Measurements from ENCODE around the gene KLLN.
"Not testable (repeated sequence)": the region's sequence is repeated elsewhere in the genome, so short reads cannot be mapped to it uniquely, and the experiment has no call there.

The KLLN gene

DNA sequence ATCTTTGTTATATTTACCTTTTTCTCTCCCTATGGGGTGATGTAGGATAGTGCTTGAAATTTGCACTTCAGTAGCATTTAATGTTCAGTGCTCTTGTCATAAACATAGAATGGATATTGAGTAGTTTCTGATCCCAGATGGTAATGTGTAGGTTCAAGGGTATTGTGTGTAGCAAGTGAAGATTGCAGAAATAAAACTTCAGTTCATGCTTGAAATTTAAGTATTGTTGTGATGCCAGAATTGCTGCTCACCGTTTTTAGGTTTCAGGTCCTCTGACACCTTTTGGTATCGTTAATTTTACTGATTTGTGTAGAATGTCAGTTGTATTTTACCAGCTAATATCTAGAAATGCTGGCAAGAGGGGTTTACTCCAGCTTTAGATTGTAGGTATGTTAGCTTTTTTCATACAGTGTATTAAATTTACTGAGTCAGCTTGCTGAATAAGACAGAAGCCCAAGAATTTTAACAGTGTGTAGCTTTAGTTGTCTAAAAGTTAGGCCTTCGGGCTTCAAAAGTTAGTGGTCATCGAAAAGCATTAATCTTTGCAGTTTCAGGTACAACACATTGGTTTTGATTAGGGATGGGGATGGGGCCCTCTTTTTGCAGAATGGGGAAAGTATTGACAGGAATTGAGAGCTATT, 2.0 kb upstream of the KLLN start:
- DNase-seq, result no peak

DNA sequence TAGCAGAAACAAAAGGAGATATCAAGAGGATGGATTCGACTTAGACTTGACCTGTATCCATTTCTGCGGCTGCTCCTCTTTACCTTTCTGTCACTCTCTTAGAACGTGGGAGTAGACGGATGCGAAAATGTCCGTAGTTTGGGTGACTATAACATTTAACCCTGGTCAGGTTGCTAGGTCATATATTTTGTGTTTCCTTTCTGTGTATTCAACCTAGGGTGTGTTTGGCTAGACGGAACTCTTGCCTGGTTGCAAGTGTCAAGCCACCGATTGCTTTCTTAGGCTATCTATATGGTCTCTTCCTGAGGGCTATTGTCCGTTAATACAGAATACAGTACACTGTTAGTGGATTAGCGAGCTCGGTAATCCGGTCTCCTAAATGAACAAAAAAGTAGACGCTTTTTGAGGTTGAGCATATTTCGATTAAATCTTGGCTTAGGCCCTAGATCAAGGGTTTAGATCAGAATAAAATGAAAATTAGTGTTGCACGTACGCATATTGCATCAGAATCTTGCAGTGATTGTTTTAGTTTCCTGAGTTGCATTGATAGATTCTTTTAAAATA, 1.2 kb upstream of the KLLN start:
- peak; percentile 51 for DNase-seq

DNA sequence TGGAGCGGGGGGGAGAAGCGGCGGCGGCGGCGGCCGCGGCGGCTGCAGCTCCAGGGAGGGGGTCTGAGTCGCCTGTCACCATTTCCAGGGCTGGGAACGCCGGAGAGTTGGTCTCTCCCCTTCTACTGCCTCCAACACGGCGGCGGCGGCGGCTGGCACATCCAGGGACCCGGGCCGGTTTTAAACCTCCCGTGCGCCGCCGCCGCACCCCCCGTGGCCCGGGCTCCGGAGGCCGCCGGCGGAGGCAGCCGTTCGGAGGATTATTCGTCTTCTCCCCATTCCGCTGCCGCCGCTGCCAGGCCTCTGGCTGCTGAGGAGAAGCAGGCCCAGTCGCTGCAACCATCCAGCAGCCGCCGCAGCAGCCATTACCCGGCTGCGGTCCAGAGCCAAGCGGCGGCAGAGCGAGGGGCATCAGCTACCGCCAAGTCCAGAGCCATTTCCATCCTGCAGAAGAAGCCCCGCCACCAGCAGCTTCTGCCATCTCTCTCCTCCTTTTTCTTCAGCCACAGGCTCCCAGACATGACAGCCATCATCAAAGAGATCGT, 690 bp upstream of the KLLN start:
- DNase-seq, result peak; percentile 51

DNA sequence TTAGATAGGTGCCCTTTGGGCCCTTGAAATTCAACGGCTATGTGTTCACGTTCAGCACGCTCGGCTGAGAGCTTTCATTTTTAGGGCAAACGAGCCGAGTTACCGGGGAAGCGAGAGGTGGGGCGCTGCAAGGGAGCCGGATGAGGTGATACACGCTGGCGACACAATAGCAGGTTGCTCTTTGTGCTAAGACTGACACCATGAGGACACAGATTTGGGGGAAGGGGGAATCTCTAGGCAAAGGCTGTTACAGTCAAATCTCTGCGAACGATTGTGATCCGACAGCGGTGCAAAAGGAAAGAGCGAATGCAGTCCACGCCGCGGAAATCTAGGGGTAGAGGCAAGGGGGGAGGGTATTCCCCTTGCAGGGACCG, 667 bp downstream of the KLLN start:
- peak; percentile 60 for DNase-seq

DNA sequence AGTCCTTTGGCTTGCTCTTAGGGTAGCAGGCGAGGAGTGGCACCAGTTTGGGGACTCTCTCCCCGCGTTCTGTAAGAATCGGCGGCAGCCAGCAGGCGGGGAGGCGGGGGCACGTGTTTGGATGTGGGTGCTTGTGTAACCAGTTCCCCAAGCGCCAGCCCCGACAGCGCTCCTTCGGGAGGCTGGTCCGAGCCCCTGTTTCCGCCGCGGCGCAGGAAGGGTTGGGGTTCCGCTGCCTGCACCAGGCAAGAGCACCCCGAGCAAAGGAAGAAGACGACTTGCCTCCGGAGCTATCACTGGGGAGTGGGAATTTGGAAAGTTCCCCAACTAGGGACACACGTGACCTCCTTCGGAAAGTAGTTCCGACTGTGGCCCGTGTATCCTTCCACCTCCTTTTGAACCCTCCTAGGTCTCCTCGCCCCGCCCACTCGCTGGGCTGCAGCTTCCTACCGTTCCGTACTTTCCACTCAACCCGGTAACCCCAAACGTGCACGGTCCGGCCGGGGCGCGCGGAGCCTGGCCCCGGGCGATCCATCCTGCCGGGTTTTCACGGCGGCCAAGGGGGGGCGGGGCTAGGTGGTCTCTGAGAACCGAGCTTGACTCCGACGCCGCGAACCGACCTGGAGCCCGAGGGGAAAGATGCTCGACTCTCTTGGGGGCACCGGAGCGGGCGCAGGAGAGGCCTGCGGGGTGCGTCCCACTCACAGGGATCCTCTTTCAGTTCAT, 1.2 kb downstream of the KLLN start:
- DNase-seq, result peak; percentile 97

DNA sequence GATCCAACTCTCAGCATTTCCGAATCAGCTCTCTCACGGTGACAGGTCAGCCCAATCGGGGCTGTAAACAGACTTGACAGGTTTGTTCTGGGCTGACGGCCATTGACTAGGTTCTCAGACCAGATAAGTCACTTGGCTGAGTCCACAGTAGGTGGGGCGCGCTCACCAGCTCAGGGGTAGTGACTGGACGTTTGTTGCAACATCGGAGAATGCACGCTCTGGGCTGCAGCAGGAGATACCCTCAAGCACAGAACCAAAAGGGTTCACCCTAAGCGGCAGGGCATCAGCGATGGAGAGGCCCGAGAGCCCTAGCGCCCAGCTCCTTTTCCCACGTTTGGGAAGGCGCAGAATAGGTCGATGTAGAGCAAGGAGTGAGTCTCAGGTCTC, 1.8 kb downstream of the KLLN start:
- peak; percentile 19 for DNase-seq

DNA sequence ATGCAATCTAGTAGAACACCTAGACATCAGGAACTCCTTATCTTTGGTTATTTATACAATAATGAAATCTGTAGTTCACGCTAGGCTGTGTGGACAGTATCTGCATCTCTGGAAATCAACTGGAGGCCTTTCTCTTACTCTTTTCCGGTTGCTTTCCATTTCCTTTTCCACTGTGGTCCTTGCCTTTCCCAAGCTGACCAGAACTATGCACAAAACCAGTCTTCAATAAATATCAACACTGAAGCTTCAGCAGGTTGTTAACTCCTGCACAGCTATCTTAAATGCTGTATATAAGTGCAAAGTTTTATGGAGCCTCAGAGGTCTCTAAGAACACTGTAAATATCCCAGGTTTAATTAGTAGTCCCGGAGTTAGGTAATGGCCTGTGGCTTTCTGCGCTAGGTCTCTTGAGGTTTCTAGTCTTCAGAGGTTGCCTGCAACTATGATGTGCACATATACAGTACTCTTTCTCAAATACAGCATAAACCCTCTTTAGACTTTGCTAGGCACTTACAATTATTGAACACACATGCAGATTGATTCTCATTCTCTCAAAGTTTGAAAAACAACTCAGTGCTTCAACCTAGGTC, 2.4 kb downstream of the KLLN start:
- no peak for DNase-seq

DNA sequence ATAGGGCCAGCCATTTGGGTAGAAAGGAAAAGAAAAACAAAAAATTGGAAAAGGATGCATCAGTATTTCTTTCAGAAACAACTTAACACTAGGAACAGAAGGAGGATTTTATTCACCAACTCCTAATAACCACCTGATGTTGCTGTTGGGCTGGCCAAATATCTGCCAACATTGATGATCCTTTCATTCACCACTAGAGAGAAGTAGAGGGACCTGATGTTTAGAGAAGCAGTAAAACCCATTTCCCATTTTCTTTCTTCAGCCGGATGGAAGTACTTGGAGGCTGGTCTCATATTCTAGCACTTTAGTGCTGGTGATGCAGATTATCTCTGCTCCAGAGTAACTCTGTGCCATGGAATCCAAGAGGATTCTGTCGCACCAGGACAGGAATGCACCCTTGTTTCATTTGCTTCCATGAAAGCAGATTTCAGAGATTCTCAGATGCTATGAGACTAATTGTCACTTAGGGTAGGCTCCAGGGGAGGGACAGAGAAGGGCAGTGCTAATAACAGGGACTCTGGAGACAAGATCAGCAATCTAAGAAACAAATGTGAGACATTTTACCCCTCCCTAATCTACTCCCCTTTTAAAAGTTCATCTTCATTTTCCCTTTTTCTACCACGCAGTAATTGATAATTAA, 3.1 kb downstream of the KLLN start:
- DNase-seq, result peak; percentile 75

DNA sequence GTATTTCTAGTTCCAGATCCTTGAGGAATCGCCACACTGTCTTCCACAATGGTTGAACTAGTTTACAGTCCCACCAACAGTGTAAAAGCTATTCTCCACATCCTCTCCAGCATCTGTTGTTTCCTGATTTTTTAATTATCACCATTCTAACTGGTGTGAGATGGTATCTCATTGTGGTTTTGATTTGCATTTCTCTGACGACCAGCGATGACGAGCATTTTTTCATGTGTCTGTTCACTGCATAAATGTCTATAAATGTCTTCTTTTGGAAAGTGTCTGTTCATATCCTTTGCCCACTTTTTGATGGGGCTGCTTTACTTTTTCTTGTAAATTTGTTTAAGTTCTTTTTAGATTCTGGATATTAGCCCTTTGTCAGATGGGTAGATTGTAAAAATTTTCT, 7.7 kb downstream of the KLLN start:
- DNase-seq, result not testable (repeated sequence)

DNA sequence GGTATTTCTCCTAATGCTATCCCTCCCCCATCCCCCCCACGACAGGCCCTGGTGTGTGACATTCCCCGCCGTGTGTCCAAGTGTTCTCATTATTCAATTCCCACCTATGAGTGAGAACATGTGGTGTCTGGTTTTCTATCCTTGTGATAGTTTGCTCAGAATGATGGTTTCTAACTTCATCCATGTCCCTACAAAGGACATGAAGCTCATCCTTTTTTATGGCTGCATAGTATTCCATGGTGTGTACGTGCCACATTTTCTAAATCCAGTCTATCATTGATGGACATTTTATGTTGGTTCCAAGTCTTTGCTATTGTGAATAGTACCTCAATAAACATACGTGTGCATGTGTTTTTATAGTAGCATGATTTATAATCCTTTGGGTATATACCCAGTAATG, 8.1 kb downstream of the KLLN start:
- not testable (repeated sequence) for DNase-seq

DNA sequence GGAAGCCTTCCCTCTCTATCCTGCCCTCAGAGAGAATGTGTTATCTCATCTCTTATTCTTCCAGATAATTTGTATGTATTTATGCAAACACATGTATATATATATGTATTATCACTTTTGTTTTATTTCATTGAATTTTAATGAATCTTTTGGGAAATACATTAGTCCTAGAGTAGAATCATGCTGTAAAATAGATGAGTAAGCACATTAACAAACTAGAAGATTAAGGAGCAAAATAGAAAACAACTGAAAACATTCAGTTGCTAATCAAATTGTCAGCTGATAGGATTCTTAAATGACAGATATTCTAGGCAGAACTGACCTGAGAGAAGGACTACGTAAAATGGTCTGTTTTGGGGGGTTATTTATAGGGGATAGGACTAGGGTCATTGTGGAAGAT, 11.2 kb downstream of the KLLN start:
- DNase-seq, result no peak

DNA sequence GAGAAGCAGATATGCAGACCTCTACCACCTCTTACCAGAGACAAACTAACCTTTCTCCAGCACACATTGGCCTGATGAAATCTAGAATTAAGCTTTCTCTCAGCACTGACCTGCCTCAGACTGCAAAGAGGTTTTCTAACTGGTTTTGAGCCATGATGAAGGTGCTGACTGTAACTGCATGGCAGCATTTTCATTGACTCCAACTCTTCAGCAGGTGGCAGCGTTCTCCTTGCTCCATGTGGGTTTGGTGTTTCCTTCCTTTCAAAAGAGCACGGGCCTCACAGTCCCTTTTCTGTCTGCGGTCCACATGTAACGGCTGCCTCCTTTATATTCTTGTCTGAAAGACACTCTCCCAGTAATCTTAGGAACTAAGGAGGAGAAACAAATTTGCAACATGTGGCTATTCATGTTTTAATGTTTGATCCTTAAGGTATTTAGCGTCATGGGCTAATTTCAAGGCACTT, 12.6 kb downstream of the KLLN start:
- peak; percentile 60 for DNase-seq

DNA sequence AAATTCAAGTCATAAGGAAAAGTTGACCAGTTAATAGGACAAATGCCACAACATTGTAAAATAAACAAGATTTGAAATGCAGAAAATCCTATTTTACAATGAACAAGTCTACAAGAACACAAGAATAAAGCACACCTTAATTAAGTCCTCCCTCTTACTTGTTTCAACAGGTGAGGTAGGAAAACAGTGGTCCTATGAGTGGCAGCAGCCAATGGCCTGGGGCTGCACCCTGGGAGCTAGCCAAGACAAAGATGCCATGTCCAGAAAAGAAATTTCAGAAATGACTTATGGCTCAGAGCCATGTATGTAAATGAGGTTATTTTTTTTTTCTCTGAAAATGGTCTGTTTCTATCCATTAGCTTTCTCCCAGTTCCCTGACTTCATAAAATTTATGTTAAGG, 14.3 kb downstream of the KLLN start:
- DNase-seq, result no peak

DNA sequence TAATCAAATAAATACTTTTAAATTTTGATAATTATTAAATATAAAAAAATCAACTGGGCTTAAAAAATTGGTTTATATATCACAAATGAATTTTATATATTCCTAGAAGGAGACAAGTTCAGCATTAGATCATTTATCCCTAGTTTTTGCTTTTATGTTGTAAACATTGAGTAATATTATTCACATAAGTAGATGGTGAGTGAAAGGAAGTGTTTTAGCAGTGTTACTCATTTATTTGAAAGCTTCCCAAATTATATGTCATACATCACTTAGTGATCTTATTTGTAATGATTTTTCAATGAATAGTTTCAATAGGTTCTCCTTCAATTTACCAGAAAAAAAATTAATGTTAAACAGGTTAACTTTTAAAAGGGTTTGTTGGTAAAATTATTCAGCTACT, 15.8 kb downstream of the KLLN start:
- no peak for DNase-seq

DNA sequence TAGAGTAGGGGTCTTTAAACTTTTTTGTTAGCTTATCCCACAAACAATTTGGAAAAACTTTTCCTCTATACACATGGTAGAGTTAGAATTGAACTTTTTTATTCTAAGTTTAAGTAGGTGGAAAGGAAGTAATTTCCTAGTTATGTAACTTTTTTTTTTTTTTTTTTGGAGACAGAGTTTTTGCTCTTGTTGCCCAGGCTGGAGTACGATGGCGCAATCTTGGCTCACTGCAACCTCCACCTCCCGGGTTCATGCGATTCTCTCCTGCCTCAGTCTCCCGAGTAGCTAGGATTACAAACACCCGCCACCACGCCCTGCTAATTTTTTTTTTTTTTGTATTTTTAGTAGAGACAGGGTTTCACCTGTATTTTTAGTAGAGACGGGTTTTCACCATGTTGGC, 16.6 kb downstream of the KLLN start:
- not testable (repeated sequence) for DNase-seq

DNA sequence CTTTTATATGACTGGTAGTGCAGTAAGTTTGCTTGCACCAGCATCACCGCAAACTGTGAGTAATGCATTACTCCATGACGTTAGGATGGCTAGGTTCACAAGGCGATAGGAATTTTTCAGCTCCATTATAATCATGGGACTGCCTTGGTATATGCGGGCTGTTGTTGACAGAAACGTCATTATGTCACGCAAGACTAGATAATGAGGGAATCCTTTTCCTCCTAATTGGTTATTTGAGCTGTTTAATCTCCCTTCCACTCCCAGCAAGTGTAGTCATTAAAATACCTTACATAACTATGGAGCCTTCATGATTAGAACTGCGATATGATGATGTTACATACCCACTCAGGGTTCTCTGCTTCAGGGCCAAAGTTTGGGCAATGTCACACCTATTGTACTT, 17.3 kb downstream of the KLLN start:
- DNase-seq, result peak; percentile 50

DNA sequence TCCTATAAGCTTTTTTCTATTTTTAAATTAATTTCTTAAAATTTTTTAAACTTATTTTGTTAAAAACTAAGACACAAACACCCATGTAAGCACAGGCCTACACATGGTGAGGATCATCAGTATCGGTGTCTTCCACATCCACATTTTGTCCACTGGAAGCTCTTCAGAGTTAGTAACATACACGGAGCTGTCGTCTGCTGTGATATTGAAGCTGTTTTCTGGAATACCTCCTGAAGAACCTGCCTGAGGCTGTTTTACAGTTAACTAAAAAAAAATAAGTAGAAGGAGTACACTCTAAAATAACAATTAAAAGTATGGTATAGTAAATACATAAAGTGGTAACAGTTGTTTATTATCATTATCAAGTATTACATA, 17.7 kb downstream of the KLLN start:
- DNase-seq, result no peak

DNA sequence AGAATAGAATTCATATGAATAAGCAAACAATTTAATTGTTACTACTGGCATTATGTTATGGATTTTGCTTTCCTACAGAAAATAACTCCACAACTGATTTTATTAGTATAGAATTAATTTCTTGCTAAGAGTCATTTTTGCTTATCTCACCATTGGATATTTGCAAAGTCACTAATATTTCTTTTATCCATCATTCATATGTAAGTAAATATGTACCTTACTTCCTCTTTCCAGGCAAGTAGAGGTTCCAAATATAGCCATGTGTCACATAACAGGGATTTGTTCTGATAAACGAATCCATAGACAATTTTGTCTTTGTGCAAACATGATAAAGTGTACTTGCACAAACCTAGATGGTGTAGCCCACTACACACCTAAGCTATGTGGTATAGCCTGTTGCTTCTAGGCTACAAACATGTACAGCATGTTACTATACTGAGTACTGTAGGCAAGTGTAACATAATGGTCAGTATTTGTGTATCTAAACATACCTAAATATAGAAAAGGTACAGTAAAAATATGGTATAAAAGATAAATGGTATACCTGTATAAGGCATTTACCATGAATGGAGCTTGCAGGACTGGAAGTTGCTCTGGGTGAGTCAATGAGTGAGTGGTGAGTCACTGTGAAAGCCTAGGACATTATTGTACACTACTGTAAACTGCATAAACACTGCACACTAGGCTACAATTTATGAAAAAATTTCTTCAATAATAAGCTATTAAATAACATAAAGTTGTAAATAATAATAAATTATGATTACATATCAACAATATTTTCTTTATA, 18.3 kb downstream of the KLLN start:
- DNase-seq, result peak; percentile 65

DNA sequence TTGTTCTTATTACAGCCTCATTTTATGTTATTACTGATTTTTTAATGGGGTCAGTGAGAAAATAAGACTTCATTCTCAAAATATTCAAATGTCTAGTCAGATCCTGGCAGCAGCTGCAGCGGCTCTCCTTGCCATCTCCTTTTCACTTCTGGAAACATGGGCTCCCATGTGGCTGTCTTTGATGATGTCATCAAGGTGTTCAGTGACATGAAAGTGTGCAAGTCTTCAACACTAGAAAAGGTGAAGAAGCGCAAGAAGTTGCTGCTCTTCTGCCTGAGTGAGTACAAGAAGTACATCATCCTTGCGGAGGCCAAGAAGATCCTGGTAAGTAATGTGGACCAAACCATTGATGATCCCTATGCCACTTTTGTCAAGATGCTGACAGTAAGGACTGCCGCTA, 19.6 kb downstream of the KLLN start:
- no peak for DNase-seq

DNA sequence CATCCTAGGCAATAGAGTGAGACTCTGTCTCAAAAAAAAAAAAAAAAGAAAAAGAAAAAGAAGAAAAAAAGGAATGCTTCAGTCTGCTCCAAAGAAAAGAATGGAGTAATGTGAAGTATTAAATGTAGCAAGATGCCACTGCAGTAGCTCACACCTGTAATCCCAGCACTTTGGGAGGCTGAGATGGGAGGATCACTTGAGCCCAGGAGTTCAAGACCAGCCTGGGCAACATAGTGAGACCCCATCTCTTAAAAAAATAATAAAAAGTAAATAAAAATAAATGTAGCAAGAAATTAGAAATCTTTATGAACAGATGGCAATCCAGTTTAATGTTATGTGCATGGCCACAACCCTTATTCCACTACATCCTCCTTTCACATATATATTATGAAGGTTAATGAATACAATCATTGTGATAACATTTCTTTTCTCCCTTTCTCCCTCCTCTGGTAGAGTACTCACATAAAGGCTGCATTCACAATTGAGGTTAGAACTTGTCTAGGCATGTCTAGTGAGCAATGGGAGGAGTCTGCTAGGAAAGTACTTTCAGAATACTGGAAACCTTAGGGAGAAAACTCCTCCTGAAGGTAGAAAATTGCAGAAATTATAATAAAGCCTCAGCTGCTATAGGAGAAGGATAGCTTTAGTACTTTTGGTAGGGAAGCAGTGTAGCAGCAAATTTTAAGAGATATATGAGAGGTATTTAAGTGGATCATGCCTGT, 20.4 kb downstream of the KLLN start:
- peak; percentile 64 for DNase-seq

DNA sequence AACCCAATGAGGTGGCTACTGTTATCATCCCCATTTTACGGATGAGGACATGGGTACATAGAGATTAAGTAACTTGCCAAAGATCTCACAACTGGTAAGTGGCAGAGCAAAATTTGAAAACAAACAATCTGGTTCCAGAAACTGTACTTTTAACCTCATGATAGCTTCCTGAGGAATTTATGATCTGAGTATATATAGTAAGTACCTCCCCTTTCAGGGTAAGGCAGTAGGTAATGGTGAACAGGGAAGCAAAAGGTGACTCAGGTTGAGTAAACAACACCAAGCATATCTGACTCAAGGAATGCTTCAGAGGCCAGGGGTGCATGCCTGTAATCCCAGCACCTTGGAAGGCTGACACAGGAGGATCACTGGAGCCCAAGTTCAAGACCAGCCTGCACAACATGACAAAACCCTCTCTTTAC, 21.1 kb downstream of the KLLN start:
- DNase-seq, result peak; percentile 88

DNA sequence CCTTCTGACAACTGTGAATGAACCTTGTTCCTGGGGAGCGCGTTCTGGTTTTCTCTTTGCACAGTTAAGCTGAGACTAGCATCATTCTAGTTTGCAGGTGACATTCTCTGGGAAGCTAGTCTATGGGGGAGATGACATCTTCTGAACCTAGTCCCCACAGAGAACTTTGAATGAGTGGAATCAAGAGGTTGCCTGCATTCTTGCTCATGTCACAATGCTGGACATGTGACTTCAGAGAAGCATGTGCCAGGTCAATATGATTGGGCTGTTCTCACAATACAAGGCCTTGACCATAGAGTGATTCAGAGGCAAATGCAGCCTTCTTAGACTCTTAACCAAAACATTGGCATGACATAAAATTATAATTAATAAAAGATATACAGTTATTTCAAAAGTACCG, 22.1 kb downstream of the KLLN start:
- DNase-seq, result no peak
